Measurements from ENCODE around the gene ETS2. TPM values are rescaled to one million over a fixed set of nuclear protein-coding genes. Genes with fewer than 3 reads are reported as not detected.
A peak's percentile ranks its signal among the peaks of the same experiment; 100 is the strongest.

The ETS2 gene
- total RNA-seq, 2 experiments from 2014 or later = 15.2 to 19.7 TPM

DNA sequence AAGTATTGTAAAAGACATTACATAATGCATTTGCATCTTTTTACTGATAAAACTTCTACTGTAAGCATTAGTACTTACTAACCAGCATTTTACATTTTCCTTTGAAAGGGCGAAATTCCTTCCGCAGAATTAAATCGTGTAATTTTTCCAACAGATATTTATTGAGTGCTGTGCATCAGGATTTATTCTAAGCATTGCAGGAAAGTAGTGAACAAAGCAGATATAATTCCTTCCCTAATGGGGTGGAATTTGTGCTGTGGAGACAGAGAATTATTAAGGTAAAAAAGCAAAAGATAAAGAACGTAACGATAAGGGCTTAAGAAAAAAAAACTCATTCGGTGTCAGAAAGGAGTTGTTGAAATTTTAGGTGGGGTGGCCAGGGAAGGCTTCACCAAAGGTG is 7.6 kb upstream of the ETS2 start:
- no peaks in the 10 kb centered on the region for H3K36me3 Mint-ChIP-seq (ENCODE audit: low read depth)
- POLR2A ChIA-PET = no interaction called here
- no peak overlapping the region for H3K27ac Mint-ChIP-seq
- CTCF ChIA-PET = interaction anchor here (0.8 to 0.9 kb wide), 2 partner anchors 12 to 33 kb away, joined by 3 read pairs; no protein-coding TSS in a partner anchor
- no peaks in the 10 kb centered on the region for H3K27me3 Mint-ChIP-seq
- H3K4me1 Mint-ChIP-seq = no peaks in the 10 kb centered on the region
- no peaks in the 10 kb centered on the region for H3K9me3 Mint-ChIP-seq
- no peak overlapping the region for H3K4me3 Mint-ChIP-seq
- DNase-seq = no peak

- DNase-seq = no peak
- POLR2A ChIA-PET = no interaction called here
- Mint-ChIP-seq H3K27ac (no peak overlapping the region), H3K4me3 (no peak overlapping the region), H3K27me3 (no peaks in the 10 kb centered on the region), H3K4me1 (no peaks in the 10 kb centered on the region), H3K36me3 (ENCODE audit: low read depth) (no peaks in the 10 kb centered on the region), H3K9me3 (no peaks in the 10 kb centered on the region)
- CTCF ChIA-PET = no interaction called here
These were observed 7.2 kb upstream of the ETS2 start for GRCh38 chr21:38798481-38798882.

DNA sequence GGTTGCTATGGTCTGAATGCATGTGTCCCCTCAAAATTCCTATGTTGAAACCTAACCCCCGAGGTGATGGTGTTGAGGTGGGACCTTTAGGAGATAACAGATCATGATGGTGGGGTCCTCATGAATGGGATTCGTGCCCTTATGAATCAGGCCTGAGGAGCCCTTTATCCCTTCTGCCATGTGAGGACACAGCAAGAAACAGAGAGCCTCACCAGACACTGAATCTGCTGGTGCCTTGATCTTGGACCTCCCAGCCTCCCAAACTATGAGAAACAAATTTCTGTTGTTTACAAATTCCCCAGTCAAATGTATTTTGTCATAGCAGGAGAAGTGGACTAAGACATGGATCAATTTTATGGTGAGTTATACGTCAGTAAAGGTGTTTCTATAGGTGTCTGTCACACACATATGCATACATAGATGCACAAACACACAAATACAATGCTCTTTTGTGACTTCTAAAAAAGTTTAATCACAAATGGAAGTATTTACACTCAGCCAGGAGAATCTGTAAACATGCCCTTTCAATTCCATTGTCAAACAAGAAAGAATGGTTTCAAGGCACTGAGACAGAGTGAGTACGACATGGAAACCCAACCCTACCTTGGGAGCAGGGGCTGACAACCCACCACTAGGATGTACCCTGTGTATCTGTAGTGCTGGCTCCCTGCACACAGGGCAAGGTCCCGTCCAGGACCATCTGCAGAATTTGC is 5.5 kb upstream of the ETS2 start:
- H3K9me3 Mint-ChIP-seq = no peaks in the 10 kb centered on the region
- H3K4me1 Mint-ChIP-seq = peaks cover 7% of the 10 kb centered on the region
- DNase-seq = no peak

GRCh38 chr21:38800924-38801744 is 4.6 kb upstream of the ETS2 start:
- DNase-seq = no peak
- Mint-ChIP-seq H3K36me3 (ENCODE audit: low read depth) (no peaks in the 10 kb centered on the region), H3K4me3 (no peak overlapping the region), H3K9me3 (no peaks in the 10 kb centered on the region), H3K27ac (no peak overlapping the region), H3K4me1 (peaks cover 7% of the 10 kb centered on the region), H3K27me3 (no peaks in the 10 kb centered on the region)
- ChIA-PET POLR2A (no interaction called here), CTCF (interaction anchor here (1.6 kb wide), 1 partner anchor 51 kb away, joined by 3 read pairs; no protein-coding TSS in a partner anchor)

More for the DNA sequence above, 5.5 kb upstream of the ETS2 start:
- ChIA-PET POLR2A (no interaction called here), CTCF (no interaction called here)
- H3K27ac Mint-ChIP-seq = no peak overlapping the region
- H3K27me3 Mint-ChIP-seq = no peaks in the 10 kb centered on the region
- no peaks in the 10 kb centered on the region for H3K36me3 Mint-ChIP-seq (ENCODE audit: low read depth)
- H3K4me3 Mint-ChIP-seq = no peak overlapping the region

DNA sequence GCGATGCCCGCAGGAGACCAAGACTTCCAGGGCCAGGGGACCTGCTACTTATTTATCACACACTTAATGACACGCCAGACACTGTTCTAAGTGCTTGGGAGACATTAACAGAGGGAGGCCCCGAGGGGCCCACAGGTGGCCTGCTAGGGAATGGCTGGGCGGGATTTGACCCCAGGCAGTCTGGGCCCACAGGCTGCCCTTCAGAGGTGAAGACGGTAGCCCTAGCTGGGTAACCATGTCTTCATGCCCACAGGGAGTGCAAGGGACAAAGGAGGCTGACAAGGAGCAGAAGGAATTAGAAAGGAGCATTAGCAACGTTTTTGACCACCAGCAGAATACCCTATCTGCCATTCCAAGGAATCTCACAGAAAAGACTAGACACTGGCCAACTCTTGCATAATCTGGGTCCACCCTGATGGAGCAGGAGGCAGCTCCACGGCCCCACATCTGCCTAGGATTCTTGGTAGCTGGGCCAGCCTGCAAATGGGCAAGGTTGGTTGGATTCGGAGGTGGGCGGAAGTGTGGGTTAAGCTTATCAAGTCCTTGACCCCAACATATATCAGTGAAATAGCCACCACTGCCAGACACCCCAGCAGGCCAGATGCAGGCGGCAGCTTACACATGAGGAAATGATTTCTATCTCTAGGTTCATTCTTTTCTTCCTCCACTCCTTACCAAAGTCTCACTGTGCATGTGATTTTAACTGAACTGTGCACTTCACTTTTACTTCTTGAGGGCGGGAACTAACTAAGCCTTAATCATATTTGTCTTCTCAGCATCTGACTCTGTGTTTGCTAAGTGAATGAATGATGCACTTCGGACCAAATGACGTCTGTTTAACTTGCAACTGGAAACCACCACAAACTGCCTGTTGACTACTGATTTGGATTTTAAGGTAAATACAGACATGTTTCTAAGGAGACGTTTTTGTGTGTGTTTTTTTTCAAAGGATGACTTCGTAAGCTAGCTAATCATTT is 3.4 kb upstream of the ETS2 start:
- H3K36me3 Mint-ChIP-seq (ENCODE audit: low read depth) = peaks cover 4% of the 10 kb centered on the region
- DNase-seq = no peak
- no peaks in the 10 kb centered on the region for H3K27me3 Mint-ChIP-seq
- peaks cover 13% of the 10 kb centered on the region for H3K4me1 Mint-ChIP-seq
- no peak overlapping the region for H3K27ac Mint-ChIP-seq
- ChIA-PET POLR2A (no interaction called here), CTCF (interaction anchor here (1.6 kb wide), 1 partner anchor 52 kb away, joined by 3 read pairs; no protein-coding TSS in a partner anchor)
- no peak overlapping the region for H3K4me3 Mint-ChIP-seq
- H3K9me3 Mint-ChIP-seq = no peaks in the 10 kb centered on the region

DNA sequence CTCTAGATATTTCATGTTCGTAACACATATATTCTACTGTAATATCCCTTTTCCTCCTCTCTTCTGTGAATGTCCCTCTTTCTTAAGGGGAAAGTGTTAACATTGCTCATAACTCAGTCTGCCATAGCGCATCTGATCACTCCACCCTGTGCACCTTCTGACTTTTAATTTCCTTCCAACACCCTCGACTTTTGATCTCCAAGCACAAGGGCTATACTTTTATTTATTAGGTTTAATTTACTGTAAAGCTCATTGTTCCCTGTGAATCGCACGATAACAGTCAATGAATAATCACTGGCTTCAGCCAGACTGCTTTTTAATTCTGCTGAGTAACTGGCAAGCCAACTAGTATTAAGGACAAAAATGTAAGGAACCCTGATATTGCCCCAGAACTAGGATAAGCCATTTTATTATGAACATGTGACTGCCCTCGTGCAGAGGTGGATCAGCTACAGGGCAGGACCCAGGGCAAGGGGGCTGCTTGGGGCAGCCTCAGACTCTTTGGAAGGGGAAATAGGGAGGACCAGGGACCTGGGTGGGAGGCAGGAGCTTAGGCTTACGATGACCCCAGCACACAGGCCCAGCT is 2.6 kb upstream of the ETS2 start:
- Mint-ChIP-seq H3K9me3 (no peaks in the 10 kb centered on the region), H3K27ac (no peak overlapping the region), H3K36me3 (ENCODE audit: low read depth) (peaks cover 12% of the 10 kb centered on the region), H3K27me3 (no peaks in the 10 kb centered on the region), H3K4me1 (peaks cover 22% of the 10 kb centered on the region), H3K4me3 (no peak overlapping the region)
- no peak for DNase-seq
- ChIA-PET CTCF (interaction anchor here (0.7 to 1.6 kb wide), 2 partner anchors 27 to 53 kb away, joined by 3 read pairs; no protein-coding TSS in a partner anchor), POLR2A (no interaction called here)

- POLR2A ChIA-PET = no interaction called here
- CTCF ChIA-PET = interaction anchor here (0.5 to 1.2 kb wide), 4 partner anchors 16 to 571 kb away, joined by 3 to 4 read pairs (median 4); no protein-coding TSS in a partner anchor
- Mint-ChIP-seq H3K36me3 (ENCODE audit: low read depth) (peaks cover 15% of the 10 kb centered on the region), H3K27ac (peak overlapping the region; percentile 92), H3K4me3 (peak overlapping the region; percentile 76), H3K9me3 (no peaks in the 10 kb centered on the region), H3K4me1 (peaks cover 27% of the 10 kb centered on the region), H3K27me3 (no peaks in the 10 kb centered on the region)
- DNase-seq = no peak
These were observed 1.5 kb upstream of the ETS2 start for GRCh38 chr21:38804030-38804788.

DNA sequence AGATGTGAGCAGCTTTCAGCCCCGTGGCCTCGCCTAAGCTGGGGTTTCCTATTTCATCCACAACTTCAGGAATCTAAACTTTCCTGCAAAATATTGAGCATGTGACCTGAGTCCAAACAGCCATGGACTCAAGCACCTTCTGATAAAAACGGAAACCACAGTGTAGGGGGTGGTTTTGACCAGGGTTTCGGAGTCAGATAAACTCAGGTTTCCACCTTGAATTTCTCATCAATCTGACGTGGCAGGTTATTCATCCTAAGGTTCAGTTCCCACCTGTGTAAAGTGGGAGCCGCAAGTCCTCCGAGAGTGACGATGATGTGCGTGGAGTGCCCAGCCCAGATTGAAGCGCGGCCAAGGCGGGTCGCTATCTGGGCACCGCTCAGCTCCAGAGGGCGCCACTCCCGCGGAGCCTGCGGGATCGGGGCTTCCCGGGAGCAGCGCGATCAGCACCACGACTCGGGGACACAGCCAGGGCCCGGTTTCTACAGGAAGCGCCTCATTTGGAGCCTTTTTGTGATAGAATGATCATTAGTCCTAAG is 871 bp upstream of the ETS2 start:
- CTCF ChIA-PET = interaction anchor here (0.5 to 1.2 kb wide), 4 partner anchors 17 to 570 kb away, joined by 3 to 4 read pairs (median 4); no protein-coding TSS in a partner anchor

GRCh38 chr21:38806153-38806941 is 618 bp downstream of the ETS2 start:
- Mint-ChIP-seq H3K27ac (peak overlapping the region; percentile 65), H3K27me3 (no peaks in the 10 kb centered on the region), H3K36me3 (ENCODE audit: low read depth) (peaks cover 32% of the 10 kb centered on the region), H3K4me1 (peaks cover 37% of the 10 kb centered on the region), H3K9me3 (no peaks in the 10 kb centered on the region), H3K4me3 (peak overlapping the region; percentile 76)
- ChIA-PET CTCF (interaction anchor here (0.6 to 2.3 kb wide), 2 partner anchors 11 to 74 kb away, joined by 3 to 7 read pairs; no protein-coding TSS in a partner anchor), POLR2A (no interaction called here)
- peak; percentile 43 for DNase-seq

More for the DNA sequence above, 871 bp upstream of the ETS2 start:
- H3K27ac Mint-ChIP-seq = peak overlapping the region; percentile 92
- peaks cover 29% of the 10 kb centered on the region for H3K4me1 Mint-ChIP-seq
- H3K36me3 Mint-ChIP-seq (ENCODE audit: low read depth) = peaks cover 20% of the 10 kb centered on the region
- H3K4me3 Mint-ChIP-seq = peak overlapping the region; percentile 76
- H3K27me3 Mint-ChIP-seq = no peaks in the 10 kb centered on the region
- no peaks in the 10 kb centered on the region for H3K9me3 Mint-ChIP-seq
- POLR2A ChIA-PET = interaction anchor here (0.7 kb wide), 1 partner anchor 36 kb away, joined by 3 read pairs; no protein-coding TSS in a partner anchor
- peak; percentile 33 for DNase-seq

- Mint-ChIP-seq H3K4me1 (peaks cover 37% of the 10 kb centered on the region), H3K4me3 (peak overlapping the region; percentile 76), H3K27me3 (no peaks in the 10 kb centered on the region), H3K9me3 (no peaks in the 10 kb centered on the region), H3K36me3 (ENCODE audit: low read depth) (peaks cover 37% of the 10 kb centered on the region), H3K27ac (peak overlapping the region; percentile 65)
- no peak for DNase-seq
- ChIA-PET POLR2A (interaction anchor here (0.6 kb wide), 1 partner anchor 39 kb away, joined by 7 read pairs; no protein-coding TSS in a partner anchor), CTCF (interaction anchor here (0.6 to 2.3 kb wide), 2 partner anchors 11 to 73 kb away, joined by 3 to 7 read pairs; no protein-coding TSS in a partner anchor)
These were observed 1.2 kb downstream of the ETS2 start for GRCh38 chr21:38806942-38807284.
